Stimulated activated effector memory CD8-positive, alpha-beta T cell treated with anti-CD3 and anti-CD28 coated beads, Interleukin-12 subunit alpha, Interleukin-12 subunit beta, amount 100 ng/mL, for 72 hours (primary cell): ENCODE measurements around the gene PSME2.
A peak's percentile ranks its signal among the peaks of the same experiment; 100 is the strongest.

Experiments
- ATAC-seq: fragments of 150-1000 bp; cut with Tn5 transposase; 2 replicates; pipeline ENCODE4 v1.10.0; 2021
- DNase-seq, 2 donors: peaks; one replicate each; pipeline ENCODE4 v3.0.0; 2021 to 2022; ENCODE audit warnings: low spot score in 2 of 2
- H3K27ac Mint-ChIP-seq: one replicate; pipeline ENCODE4 v1.8.0; 2022; ENCODE audit warnings: mild to moderate bottlenecking, mixed read lengths
- H3K36me3 Mint-ChIP-seq: one replicate; pipeline ENCODE4 v1.8.0; 2022; ENCODE audit warnings: mild to moderate bottlenecking, mixed read lengths
- H3K4me1 Mint-ChIP-seq: one replicate; pipeline ENCODE4 v1.8.0; 2022; ENCODE audit warnings: mixed read lengths
- H3K4me3 Mint-ChIP-seq: one replicate; pipeline ENCODE4 v1.8.0; 2022; ENCODE audit warnings: mild to moderate bottlenecking, mixed read lengths
- H3K9me3 Mint-ChIP-seq: one replicate; pipeline ENCODE4 v1.8.0; 2022; ENCODE audit warnings: mixed read lengths

Gene PSME2

GRCh38 chr14:24122898-24123297 lies 23.5 kb downstream of the PSME2 start:
- no peaks in the 10 kb centered on the region for H3K9me3 Mint-ChIP-seq
- H3K27ac Mint-ChIP-seq, result no peak overlapping the region
- peaks cover 64% of the 10 kb centered on the region for H3K36me3 Mint-ChIP-seq
- H3K4me3 Mint-ChIP-seq, result no peak overlapping the region
- ATAC-seq, result no peak
- DNase-seq, result no peak
- H3K4me1 Mint-ChIP-seq, result peaks cover 6% of the 10 kb centered on the region

- H3K9me3 Mint-ChIP-seq, result no peaks in the 10 kb centered on the region
- DNase-seq, result no peak
- no peak for ATAC-seq
- peaks cover 68% of the 10 kb centered on the region for H3K36me3 Mint-ChIP-seq
- H3K4me3 Mint-ChIP-seq, result no peak overlapping the region
- peaks cover 6% of the 10 kb centered on the region for H3K4me1 Mint-ChIP-seq
- H3K27ac Mint-ChIP-seq, result no peak overlapping the region
These were observed 24.0 kb downstream of the PSME2 start for GRCh38 chr14:24122416-24122815.

GRCh38 chr14:24121210-24121609 lies 25.2 kb downstream of the PSME2 start:
- DNase-seq (no peak), ATAC-seq (no peak)
- Mint-ChIP-seq H3K4me1 (peaks cover 13% of the 10 kb centered on the region), H3K4me3 (no peak overlapping the region), H3K36me3 (peaks cover 80% of the 10 kb centered on the region), H3K27ac (no peak overlapping the region), H3K9me3 (no peaks in the 10 kb centered on the region)

GRCh38 chr14:24119691-24120090 lies 26.7 kb downstream of the PSME2 start:
- Mint-ChIP-seq H3K36me3 (peaks cover 89% of the 10 kb centered on the region), H3K4me3 (no peak overlapping the region), H3K27ac (peak overlapping the region; percentile 8), H3K9me3 (no peaks in the 10 kb centered on the region), H3K4me1 (peaks cover 24% of the 10 kb centered on the region)
- DNase-seq, result no peak
- no peak for ATAC-seq

DNA sequence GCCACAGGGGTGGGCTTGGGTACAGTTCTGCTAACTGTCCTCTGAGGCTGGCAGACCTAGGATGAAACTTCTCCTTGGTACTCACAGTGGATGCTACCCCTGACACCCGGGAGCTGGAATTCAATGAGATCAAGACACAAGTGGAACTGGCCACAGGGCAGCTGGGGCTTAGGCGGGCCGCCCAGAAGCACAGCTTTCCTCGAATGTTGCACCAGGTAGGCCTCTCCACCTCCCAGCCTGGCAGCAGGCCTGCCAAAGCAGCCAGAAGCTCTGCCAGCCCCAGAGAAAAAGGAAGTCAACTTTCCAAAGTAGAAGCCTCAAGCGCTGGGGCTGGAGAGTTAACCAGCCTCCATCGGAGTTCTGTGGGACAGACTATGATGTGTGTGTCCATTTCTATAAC lies 29.2 kb downstream of the PSME2 start:
- Mint-ChIP-seq H3K9me3 (no peaks in the 10 kb centered on the region), H3K4me1 (peaks cover 24% of the 10 kb centered on the region), H3K27ac (peak overlapping the region; percentile 8), H3K36me3 (peaks cover 84% of the 10 kb centered on the region), H3K4me3 (no peak overlapping the region)
- DNase-seq, result no peak
- ATAC-seq, result no peak

DNA sequence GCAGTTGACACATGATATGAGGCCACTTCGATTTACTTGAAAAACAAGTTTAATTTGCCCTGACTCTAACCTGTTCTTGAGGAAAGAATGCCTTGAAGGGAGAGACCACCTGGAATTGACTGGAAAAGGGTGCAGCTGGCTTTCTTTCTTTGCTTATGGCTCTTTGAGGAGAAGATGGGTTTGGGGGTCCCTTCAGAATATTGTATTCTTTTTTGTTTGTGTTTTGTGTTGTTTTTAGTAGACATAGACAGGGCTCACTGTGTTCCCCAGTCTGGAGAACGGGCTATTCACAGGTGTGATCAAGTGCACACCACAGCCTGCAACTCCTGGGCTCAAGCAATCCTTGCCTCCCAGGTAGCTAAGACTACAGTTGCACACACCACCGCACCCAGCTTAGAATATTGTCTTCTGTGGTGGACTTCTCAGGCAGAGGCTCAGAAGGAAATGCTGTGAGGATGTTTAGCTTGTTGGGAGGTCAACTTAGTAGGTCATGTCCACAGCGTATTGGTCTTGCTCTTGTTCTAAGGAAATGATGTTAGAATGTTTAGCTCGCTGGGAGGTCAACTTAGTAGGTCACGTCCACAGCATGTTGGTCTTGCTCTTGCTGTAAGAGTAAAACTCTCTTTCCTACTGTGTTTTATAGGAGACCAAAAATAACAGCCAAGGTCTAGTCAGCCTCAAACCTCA lies 30.1 kb downstream of the PSME2 start:
- no peak for ATAC-seq
- Mint-ChIP-seq H3K4me3 (peak overlapping the region; percentile 94), H3K27ac (peak overlapping the region; percentile 98), H3K36me3 (peaks cover 74% of the 10 kb centered on the region), H3K4me1 (peaks cover 24% of the 10 kb centered on the region), H3K9me3 (no peaks in the 10 kb centered on the region)
- no peak for DNase-seq

DNA sequence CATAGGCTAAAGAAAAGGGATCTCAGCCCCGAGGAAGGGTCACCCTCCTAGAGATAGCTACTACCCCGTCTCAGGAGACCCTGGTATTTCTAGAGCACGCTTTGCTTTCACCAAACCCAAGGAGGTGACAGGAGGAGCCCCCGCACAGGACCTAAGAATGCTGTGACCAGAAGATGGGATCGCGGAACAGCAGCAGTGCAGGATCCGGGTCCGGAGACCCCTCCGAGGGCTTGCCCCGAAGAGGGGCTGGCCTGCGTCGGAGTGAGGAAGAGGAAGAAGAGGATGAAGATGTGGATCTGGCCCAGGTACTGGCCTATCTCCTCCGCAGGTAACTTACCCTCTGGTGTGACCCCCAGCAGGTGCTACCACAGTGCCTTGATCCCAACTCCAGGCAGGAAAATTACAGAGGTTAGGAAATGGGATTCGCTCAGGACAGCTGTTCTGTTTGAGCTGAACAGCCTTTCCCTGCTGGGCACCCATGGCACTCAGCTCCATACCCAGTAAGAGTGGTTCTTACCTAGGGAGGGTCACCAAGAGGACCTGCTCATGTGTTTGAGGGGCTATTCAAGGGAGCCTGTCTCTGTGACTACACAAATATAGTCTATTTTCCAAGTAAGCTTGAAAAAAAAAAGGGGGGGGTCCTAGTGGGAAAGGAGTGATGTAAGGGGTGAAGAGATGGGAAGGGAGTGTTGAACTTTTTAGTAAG lies 30.8 kb downstream of the PSME2 start:
- no peak for ATAC-seq
- peaks cover 24% of the 10 kb centered on the region for H3K4me1 Mint-ChIP-seq

DNA sequence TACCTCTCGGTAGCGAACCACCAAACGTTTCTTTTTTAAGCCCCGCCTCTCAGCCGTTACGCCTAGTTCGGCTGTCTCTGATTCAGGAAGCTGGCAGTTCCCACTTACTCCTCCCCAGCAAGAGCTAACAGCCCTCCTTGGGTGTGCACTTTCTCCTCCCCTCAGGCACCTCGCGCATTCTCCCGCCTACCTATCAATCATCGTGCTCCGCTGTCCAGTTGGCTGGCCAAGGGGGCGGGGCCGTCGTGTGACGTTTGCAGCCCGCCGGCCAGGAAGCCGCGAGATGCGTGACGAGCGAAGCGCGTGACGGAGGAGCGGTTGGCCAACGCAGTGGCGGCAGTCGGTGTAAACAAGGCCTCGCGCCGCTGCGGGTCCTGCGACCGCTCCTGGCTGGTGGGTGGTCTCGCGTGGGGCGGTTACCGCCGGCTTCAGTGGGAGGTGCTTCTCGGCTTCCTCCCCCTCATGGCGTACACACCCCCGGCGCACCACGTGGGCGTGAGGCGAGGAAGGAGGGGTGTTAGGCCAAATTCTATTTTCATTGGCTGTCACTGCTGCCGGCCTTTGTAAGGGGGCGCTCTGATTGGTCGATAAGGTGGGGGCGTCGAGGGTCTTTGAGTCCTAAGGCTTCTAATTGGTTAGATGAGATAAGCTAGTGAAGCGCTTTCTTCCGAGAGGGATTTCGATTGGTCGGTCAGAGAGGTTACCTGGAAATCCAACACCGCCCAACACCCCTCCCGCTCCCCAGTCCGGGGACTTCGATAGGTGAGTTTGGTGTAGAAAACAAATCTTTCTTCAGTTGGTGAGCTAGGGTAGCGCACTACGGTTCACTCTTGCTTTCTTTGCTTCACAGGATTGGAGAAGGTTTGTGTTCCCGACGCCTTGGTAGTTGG lies 31.6 kb downstream of the PSME2 start, which contains the start of the genes DCAF11 and NRL:
TSS of gene DCAF11 (plus strand) at position 246 of the 890 bp plus-strand sequence. CDS start 818 bp downstream, outside the sequence.
TSS of gene NRL (minus strand) at position 418 of the 890 bp plus-strand sequence. CDS start 32,101 bp downstream, outside the sequence.
- DNase-seq (peak; percentile 98 to 99), ATAC-seq (peak; percentile 93)
- Mint-ChIP-seq H3K27ac (peak within 1 kb of the TSS; percentile 98), H3K4me3 (peak within 1 kb of the TSS; percentile 94), H3K4me1 (peaks cover 24% of the 10 kb centered on the region), H3K36me3 (peaks cover 60% of the 10 kb centered on the region), H3K9me3 (no peaks in the 10 kb centered on the region)

More for the DNA sequence above, 30.8 kb downstream of the PSME2 start:
- Mint-ChIP-seq H3K27ac (peak overlapping the region; percentile 98), H3K9me3 (no peaks in the 10 kb centered on the region), H3K36me3 (peaks cover 68% of the 10 kb centered on the region), H3K4me3 (peak overlapping the region; percentile 94)
- DNase-seq, result no peak

DNA sequence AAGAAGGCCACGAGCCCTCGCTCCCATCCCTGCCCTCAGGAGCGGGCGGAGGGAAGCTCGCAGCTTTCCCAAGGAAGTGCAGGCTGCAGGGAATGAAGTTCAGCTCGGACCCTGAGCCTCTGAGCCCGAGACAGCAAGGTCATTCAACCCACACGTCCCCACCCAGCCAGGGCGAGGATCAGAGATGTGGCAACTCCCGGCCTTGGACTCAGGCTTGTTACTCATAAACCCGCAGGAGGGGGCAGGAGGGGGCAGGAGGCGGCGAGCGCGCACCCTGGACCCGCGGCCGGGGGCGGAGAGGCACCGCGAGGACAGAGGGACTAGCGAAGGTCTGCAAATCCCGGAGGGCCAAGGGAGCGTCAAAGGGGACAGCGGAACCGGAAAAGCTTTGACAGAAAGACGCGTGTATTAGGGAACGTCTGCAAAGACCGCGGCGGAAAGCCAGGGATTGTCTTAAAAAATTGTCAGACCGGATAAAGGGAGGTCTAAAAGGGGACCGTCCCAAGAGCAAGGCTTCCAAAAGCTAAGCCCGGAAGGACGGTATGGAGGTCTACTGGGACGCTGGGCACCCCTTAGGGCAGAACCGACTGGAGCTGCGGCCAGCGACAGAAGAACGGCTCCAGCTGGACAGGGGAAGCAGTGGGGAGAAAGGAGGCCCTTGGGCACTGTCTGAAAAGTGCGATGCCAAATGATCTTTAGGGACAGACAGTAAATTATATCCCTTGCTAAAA lies 32.4 kb downstream of the PSME2 start:
- Mint-ChIP-seq H3K36me3 (peaks cover 51% of the 10 kb centered on the region), H3K4me1 (peaks cover 27% of the 10 kb centered on the region), H3K4me3 (peak overlapping the region; percentile 94), H3K27ac (peak overlapping the region; percentile 98), H3K9me3 (no peaks in the 10 kb centered on the region)
- peak; percentile 49 for ATAC-seq
- DNase-seq, result peak in 1 of 2 donors; percentile 64

DNA sequence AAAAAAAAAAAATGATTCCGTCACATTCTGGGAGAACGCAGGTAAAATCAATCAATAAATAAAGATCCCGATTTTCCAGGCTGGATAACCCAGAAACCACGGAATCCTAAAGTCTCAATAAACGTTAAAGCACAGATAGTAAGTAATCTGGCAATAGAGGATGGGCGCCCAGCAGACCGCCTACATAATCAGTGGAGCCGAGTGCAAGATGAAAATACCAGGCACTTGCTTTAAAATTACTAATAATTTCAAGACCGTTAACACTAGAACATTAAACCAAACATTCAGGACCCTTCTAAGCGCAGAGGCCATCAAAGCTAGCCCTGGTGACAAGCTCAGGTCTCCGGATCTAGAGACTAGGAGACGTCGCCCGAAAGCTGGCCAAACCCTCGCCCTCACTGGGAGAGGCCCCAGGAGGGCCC lies 33.0 kb downstream of the PSME2 start:
- Mint-ChIP-seq H3K4me3 (peak overlapping the region; percentile 94), H3K27ac (peak overlapping the region; percentile 98), H3K36me3 (peaks cover 46% of the 10 kb centered on the region), H3K4me1 (peaks cover 28% of the 10 kb centered on the region), H3K9me3 (no peaks in the 10 kb centered on the region)
- no peak for DNase-seq
- no peak for ATAC-seq

DNA sequence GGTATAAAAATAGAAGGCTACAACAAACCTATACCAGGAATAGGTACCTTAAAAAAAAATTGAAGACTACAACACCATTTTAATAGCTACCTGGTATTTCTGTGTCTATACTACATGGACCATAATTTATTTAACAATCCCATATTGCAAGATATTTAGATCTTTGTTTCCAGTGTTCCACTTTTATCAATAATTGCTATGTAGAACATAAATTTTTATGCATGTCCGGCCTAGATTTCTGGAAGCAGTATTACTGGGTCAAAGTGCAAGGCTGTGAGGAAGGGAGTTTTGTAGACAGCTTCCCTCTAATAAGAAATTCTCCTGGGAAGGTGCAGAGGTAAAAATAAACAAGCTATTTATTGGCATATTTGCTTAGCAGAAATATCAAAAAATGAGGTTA lies 35.9 kb downstream of the PSME2 start:
- Mint-ChIP-seq H3K4me1 (peaks cover 21% of the 10 kb centered on the region), H3K36me3 (peaks cover 20% of the 10 kb centered on the region), H3K4me3 (no peak overlapping the region), H3K27ac (no peak overlapping the region), H3K9me3 (no peaks in the 10 kb centered on the region)
- ATAC-seq (no peak), DNase-seq (no peak)

- DNase-seq, result no peak
- Mint-ChIP-seq H3K4me3 (no peak overlapping the region), H3K4me1 (peaks cover 17% of the 10 kb centered on the region), H3K36me3 (peaks cover 16% of the 10 kb centered on the region), H3K27ac (no peak overlapping the region), H3K9me3 (no peaks in the 10 kb centered on the region)
- no peak for ATAC-seq
These were observed 36.4 kb downstream of the PSME2 start for GRCh38 chr14:24110060-24110459.

- Mint-ChIP-seq H3K36me3 (peaks cover 15% of the 10 kb centered on the region), H3K4me1 (peaks cover 17% of the 10 kb centered on the region), H3K4me3 (peak overlapping the region; percentile 31), H3K27ac (peak overlapping the region; percentile 72), H3K9me3 (no peaks in the 10 kb centered on the region)
- no peak for ATAC-seq
- no peak for DNase-seq
These were observed 38.0 kb downstream of the PSME2 start for GRCh38 chr14:24108336-24108874.

GRCh38 chr14:24106672-24107271 lies 39.6 kb downstream of the PSME2 start:
- DNase-seq, result no peak
- Mint-ChIP-seq H3K9me3 (no peaks in the 10 kb centered on the region), H3K27ac (no peak overlapping the region), H3K36me3 (peaks cover 30% of the 10 kb centered on the region), H3K4me3 (no peak overlapping the region), H3K4me1 (peaks cover 17% of the 10 kb centered on the region)
- ATAC-seq, result no peak
